Stimulated activated CD8-positive, alpha-beta memory T cell treated with anti-CD3 and anti-CD28 coated beads, Interleukin-7, amount 100 ng/mL, for 48 hours (primary cell): ENCODE results near the gene CARS2.
"Not testable (repeated sequence)": the region's sequence is repeated elsewhere in the genome, so short reads cannot be mapped to it uniquely, and the experiment has no call there.

Source experiments
- DNase-seq, 2 donors: peaks; one replicate each; pipeline ENCODE4 v3.0.0-alpha.2; 2020; ENCODE audit warnings: low read depth in 1 of 2; ENCODE audit errors: extremely low read depth in 1 of 2

CARS2 gene

DNA sequence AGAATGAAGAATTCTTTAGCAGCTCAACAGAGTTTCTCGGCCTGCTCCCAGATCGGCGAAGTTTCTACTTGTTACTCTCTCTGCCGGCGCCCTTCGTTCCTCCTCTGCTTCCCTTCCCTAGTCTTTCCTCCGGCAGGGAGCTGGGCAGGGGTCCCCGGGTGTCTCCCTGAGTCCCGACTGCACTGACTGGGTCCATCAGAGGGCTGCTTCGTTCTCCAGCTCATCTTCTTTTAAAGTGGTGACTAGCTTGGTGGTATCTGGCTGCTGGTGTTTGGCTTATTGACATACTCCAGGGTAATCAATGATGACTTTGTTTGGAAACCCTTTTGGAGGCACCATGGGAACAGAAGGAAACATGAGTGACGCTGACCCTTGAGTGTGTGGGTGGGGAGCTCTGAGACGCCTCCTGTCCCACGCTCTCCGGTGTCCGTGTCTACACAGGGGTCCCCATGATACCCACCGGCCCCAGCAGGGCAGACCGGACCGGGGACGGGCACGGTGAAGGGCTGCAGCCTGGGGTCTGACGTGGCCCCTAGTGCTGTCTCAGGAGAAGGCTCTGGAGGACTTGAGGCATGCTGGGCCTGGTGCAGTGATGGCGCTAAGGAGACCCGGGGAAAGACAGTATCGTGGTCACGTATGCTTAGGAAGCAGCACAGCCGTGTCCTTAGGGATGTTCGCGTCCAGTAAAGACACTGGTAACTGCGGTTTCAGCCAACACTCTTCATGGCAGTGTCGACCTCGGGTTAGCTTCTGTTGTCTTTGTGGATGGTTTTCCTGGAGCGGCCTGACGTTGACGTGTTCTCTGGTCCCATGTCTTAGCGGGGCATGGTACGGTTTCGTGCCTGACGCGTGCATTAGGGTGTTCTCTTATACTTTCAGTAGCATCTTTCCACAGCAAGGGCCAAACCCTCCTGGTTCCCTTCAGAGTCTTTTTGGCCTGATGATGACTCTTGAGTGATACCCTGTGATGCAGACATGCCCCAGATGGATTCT is 66.8 kb downstream of the CARS2 start:
- no peak for DNase-seq

DNA sequence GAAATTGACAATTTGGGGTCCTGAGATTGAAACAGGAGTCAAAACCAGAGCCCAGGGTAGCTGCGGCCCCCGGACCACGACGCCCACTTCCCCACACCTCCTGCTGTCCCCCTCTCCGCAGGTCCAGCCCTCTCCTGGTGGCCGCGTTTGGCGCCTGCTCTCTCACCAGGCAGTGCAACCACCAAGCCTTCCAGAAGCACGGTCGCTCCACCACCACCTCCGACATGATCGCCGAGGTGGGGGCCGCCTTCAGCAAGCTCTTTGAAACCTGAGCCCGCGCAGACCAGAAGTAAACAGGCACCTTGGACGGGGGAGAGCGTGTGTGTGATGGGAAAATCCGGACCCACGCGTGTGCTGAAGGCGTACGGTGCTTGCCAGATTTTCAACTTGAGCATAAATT is 67.7 kb downstream of the CARS2 start:
- no peak for DNase-seq

DNA sequence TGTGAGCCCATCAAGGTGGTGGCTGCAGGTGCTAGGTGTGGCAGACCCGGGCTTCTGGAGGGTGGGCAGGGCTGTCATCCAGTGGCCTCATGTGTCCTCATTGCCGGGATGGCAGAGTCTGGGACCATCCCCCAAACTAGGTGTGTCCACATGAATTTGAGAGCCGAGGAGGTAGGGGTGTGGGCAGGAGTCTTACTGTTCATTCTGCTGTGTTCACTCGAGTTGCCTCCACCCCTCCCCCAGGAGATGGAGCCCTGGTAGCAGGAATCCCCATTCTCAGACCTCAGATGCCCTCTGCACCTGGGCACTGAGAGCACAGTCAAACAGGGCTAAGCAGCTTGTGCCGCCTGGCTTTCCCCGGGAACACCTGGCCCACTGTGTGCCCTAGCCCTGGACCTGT is 68.2 kb downstream of the CARS2 start:
- no peak for DNase-seq

DNA sequence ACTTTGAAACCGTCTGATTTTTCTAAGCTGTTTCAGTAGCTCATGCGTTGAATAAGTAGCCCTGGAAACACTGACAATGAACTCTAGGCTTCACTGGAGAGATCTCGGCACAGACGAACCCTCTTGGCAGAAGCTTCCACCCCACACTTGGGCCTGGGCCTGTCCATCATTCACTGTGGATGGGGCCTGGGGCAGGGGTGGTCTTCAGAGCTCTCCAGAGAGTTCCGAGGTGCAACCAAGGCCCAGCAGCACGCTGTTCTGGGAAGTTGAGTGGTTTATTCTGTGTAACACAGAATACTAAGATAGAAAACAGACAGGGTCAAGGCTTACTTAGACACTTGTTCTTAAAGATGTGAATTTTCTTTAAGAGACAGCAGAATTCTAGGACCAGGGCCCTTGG is 68.6 kb downstream of the CARS2 start:
- DNase-seq = no peak

DNA sequence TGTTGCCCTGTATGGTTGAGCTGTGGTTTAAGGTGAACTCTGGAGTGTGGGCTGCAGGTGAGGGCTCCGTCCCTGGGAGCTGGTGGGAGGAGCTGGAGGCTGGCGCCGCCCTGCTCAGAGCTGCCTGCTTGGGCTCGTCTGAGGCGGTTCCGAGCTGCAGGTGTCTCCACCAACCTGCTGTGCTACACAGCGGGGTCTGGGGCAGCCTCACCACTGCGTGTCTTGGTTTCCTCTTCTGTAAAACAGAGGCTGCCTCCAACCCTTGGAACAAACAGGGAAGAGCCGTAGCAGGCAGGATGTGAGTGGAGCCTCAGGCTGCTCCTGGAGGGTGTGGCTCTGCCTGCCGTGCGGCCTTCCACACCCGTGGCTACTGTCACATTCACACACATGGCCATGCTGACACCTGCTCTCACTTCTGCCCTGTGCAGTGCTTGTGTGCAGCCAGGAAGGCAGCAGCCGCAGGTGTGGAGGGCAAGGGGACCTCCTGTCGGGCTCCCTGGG is 69.2 kb downstream of the CARS2 start:
- DNase-seq = no peak

DNA sequence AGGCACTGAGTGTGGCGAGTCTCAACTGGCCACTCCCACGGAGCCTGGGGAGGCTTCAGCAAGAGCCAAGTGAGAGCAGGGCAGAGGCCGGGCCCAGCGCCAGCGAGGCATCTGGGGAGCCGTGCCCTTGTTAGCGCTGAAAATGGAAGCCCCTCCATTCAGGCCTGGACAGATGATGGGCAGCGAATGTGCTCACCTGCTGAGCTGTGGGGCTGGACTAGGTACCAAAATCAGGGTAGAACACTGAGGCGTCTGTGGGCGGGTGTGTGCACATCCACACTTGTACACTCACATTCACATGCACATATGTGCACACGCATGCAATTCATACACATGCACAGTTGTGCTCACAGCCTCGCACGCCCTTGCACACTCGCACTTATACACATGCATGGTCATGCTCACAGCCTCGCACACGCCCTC is 69.9 kb downstream of the CARS2 start:
- no peak for DNase-seq

DNA sequence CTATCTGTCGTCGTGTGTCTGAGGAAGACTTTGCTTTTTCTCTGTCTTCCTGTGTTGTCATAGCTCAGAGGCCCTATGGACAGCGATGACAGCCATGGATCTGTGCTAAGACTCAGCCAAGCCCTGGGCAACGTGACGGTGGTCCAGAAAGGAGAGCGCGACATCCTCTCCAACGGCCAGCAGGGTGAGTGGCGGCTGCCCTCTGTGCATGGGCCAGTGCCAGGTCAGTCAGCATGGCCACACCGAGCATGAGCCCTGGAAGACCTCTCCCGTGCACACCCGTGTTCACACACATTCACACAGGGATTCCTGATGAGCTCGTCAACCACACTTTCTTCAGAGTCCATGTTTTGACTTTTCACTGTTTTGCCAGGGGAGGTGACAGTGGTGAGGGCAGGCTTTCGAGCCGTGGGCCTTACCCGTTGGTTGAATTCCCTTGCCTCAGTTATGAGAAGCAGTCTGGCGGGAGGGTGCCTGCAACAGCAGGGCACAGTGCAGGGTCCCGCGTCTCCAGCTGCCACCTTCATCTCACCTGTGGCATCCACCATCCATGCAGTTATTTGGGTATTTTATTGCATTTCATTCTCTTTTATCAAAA is 70.4 kb downstream of the CARS2 start:
- DNase-seq = no peak

DNA sequence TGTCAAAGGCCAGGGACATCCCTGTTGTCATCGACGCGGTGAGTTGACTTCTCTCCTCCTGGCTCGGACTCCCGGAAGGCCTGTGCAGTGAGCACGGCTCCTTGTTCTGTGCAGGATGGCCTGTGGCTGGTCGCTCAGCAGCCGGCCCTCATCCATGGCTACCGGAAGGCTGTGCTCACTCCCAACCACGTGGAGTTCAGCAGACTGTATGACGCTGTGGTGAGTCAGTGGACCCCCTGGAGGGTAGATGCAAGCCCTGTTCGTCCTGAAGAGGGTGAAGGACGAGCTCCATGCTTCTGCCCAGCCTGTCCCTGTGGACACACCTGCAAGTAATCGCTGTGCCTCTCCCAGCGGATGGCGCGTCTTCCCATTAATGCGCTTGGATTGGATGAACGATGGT is 71.4 kb downstream of the CARS2 start:
- DNase-seq = no peak

DNA sequence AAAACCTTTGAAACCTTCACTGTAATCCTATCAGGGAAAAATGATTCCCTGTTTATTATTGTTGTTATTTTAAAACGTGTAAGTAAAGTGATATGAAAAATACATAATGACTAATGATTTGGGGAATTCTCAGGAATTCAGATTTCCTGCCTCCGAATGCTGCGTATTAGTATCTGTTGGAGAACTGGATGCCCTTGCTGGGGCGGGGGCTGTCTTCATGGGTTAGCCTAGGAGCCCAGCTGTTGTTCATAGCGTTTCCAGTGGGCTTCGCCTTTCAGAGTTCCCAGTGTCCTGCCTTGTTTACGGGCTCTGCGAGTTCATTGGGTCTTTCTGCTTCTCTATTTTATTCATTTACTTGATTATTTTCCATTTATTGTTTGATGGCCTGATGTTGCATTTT is 72.1 kb downstream of the CARS2 start:
- DNase-seq = no peak

DNA sequence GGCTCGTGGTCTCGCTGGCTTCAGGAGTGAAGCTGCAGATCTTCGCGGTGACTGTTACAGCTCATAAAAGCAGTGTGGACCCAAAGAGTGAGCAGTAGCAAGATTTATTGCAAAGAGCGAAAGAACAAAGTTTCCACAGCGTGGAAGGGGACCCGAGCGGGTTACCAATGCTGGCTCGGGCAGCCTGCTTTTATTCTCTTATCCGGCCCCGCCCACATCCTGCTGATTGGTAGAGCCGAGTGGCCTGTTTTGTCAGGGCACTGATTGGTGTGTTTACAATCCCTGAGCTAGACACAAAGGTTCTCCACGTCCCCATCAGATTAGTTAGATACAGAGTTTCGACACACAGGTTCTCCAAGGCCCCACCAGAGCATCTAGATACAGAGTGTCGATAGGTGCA is 73.7 kb downstream of the CARS2 start:
- not testable (repeated sequence) for DNase-seq

DNA sequence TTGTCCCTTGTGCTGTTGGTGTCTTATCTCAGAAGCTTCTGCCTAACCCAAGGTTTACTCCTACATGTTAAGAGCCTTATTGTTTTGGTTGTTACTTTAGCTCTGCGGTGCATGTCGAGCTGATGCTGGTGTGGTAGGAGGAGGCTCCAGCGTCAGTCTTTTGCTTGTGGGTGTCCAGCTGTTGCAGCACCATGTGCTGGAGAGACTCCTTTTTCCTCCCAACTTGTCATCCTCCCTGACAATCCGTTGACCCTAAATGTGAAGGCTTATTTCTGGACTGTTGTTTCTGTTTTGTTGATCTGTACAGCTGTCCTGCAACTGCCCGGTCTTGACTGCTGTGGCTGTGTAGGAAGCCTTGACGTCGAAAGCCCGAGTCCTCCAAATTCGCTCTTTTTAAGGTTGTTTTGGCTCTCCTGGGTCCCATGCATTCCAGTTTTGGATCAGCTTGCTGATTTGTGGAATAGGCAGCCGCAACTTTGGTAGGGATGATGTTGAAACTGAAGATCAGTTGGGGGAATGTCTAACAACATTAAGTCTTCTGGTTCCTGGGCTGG is 75.3 kb downstream of the CARS2 start:
- DNase-seq = no peak

DNA sequence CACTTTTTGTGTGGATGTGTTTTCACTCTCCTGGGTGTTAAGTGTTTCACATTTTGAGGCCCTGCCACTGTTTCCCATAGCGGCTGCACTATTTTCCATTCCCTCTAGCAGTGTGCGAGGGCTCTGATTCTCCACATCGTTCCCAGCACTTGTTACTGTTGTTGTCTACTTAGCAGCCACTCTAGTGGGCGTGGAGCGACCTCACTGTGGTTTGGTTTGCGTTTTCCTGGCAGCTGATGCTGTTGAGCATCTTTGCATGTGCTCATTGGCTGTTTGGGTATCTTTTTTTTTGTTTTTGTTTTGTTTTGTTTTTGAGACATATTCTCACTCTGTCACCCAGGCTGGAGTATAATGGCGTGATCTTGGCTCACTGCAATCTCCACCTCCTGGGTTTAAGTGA is 76.2 kb downstream of the CARS2 start:
- DNase-seq = no peak

DNA sequence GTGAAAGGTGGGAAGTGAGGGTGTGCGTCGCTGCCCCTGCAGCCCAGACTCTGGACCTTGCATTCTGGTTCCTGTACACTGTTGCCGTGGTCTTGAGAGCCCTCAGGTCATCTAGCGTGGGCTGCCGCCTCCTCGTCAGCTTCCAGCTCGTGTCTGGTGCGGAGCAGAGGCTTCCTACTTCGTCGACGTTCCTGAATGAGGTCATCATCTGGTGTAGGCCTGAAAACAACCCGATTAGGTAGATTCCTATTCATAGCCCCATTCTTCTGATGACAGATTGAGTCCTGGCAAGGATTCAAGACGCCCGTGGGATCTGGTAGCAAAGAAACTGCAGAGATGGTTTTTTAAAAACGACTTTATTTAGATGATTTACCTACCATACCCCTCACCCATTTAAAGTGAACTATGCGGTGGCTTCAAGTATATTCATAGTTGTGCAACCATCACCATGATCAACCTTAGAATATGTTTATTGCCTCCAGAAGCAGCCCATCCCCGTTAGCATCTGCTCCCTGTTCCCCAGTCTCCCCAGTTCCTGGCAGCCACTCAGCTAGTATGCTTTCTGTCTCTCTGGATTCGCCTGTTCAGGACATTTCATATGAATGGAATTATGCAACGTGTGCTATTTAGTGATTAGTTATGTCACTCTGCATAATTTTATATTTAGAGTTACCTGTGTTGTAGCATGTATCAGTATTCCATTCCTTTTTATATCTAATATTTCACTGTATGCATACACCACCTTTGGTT is 76.8 kb downstream of the CARS2 start:
- DNase-seq = no peak

DNA sequence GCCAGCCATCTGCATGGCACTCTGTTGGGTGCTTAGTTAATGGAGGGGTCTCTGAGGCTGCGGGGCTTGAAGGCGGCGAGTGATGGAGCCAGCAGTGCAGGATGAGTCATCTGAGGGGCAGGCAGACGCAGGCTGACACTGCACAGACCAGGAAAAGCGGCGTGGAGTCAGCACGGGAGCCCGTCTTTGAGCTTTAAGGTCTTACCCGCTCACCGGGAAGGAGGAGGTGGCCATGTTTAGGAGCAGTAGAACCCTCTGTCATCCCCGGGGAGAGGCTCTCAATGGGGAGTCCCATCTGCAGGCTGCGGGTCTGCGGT is 77.5 kb downstream of the CARS2 start:
- no peak for DNase-seq

DNA sequence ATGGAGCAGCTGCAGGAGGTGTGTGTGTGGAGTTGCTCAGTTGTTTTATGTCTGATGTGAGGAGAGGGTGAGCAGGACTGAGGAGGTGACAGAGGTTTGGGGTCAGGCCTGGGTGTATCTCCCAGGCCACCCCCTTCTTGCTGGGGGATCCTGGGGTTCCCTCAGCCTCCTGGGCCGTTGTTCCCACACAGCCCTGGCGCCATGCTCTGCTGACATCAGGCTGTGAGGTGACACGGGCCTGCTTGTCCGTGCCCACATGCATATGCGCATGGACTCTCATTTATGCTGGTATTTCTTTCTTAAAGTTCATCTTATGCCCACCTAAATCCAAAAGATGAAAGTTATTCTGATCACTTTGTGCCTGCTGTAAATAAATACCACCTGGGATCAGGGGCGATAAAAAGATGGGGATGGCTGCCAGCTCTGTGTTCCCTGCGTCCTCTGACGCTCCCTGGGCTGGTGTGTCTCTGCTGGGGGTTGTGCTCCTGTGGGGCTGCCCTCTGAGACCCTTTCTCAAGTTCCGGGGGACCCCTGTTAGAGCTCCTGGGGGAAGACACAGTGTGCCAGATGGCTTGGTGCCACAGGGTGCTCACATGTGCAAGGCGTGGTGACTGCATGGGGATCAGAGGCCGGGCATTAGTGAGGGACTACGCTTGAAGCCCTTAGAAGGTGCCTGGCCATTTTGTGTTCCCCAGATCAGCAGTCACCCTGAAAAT is 78.0 kb downstream of the CARS2 start:
- DNase-seq = no peak

DNA sequence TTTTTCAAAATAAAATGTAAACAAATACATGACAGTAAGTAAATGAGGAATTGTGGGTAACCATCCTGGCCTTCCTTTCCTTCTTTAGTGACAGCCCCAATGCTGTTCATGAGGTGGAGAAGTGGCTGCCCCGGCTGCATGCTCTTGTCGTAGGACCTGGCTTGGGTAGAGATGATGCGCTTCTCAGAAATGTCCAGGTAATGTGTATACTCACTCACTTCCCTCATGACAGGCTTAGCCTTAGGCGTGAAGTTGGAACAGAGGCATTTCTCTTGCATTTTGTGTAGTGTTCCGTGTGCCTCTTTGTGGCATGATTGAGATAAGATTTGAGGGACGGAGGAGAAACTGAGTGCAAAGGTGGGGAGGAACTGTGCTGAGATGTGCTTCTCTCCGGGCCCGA is 78.6 kb downstream of the CARS2 start:
- no peak for DNase-seq

DNA sequence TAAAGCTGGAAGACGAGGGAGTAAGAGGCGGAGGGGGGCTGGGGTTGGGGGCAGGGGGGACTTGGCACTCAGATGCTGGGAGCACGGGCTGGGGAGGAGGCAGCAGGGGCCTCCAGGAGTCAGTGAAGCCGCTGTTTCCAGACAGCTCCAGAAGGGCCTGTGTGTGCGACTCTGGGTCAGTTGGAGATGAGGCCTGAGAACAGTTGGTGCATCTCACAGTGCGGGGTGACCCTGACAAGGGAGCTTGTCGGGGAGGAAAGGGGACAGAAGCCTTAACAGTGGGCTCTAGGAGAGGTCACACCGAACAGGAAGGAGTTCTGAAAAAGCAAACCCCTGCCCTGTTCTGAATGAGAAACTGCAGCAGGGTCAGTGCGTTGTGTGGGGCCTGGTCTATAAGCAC is 79.4 kb downstream of the CARS2 start:
- no peak for DNase-seq

DNA sequence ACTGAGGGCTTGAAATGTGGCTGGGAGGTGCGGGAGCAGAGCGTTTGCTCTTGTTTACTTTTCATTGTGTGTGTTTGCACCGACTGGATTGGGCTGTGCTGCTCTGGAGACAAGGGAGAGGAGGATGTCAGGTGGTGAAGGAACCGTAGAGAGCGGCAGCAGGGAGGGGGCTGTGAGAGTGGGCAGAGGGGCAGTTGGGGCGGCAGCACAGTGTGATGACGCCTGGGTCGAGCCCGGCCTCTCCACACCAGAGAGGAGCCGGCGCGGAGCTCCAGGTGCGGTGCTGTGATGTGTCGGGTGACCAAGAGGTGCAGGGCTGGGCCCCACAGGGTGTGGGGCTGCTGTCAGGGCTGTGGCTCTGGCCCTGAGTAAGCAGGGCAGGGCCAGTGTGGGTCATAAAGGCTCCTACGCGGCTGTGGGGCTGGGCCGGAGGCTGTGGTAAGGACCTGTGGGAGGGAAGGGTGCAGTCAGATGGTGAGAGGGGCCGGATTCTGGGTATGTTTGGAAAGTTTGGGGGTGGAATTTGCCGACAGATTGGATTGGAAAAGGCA is 80.1 kb downstream of the CARS2 start:
- DNase-seq = no peak

DNA sequence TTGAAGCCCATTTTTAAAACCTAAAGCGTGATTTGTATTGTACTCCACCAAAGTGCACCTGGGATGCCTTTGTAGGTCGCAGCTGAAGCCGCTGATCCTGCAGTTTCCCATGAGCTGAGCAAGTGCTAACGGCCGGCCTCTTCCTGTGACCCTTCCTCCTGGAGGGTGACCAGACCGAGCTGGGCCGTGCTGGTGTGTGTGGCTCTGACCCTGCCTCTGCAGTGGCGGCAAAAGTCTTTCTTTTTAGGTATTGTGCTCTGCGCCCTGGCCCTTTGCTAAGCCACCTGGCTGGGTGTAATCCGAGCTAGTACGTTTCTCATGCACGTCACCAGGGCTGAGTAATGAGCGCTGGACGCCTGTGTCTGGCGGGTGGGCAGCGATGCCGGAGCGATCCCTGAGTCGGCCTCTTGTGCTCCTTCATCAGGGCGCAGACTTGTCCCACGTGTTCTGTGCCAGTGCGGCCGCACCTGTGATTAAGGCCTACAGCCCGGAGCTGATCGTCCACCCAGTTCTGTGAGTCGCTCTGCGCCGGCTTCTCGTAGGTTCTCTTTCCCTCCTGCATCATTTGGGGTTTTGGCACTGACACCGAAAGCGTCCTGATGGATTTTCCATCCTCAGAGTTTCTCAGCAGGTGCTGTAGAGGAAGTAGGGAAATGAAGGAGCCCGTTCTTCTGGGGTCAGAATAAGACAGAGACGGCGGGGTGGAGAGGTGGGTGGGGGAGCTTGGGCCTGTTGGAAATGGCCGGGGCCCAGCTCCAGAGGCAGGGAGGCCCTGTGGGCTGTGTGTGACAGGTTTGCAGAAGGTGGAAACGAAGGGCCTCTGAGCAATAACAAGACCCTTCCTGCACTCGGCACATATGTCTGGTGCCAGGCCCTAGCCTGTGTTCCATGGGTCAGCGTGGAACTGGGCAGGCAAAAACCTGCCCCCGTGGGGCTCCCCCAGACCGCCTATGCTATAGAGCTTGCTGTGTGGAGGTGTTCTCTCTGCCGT is 80.9 kb downstream of the CARS2 start:
- no peak for DNase-seq
